GM23338 (cell line): ENCODE data around the gene KLK5. TPM values are rescaled to one million over a fixed set of nuclear protein-coding genes. Genes with fewer than 3 reads are reported as not detected.
"Not testable (repeated sequence)": the region's sequence is repeated elsewhere in the genome, so short reads cannot be mapped to it uniquely, and the experiment has no call there.

Source experiments
- ATAC-seq: fragments of 200-7000 bp; cut with Tn5 transposase; 3 replicates; pipeline ENCODE4 v1.9.1; 2020
- DNase-seq: peaks from one replicate; pipeline ENCODE4 v3.0.0-alpha.2; 2015; ENCODE audit warnings: low spot score
- H2AFZ ChIP-seq: fragments of 200-600 bp; sonication (generic); 2 replicates; pipeline ENCODE4 v1.8.0; 2016; ENCODE audit warnings: antibody characterized with exemption, mild to moderate bottlenecking, moderate library complexity
- H3F3A ChIP-seq: fragments of 200-600 bp; sonication (generic); replicated peaks from 2 replicates; pipeline ENCODE4 v1.8.0; 2017; ENCODE audit warnings: antibody characterized with exemption, mixed run types, low read depth
- H3K27ac ChIP-seq: fragments of 200-600 bp; sonication (generic); 2 replicates; pipeline ENCODE4 v1.6.1; 2016; ENCODE audit warnings: low read depth
- H3K27me3 ChIP-seq: fragments of 200-600 bp; sonication (generic); 2 replicates; pipeline ENCODE4 v1.8.0; 2016; ENCODE audit warnings: mild to moderate bottlenecking, mixed run types, moderate library complexity; ENCODE audit not compliant: insufficient read depth
- H3K36me3 ChIP-seq: fragments of 200-600 bp; sonication (generic); 2 replicates; pipeline ENCODE4 v1.8.0; 2016; ENCODE audit warnings: mild to moderate bottlenecking; ENCODE audit not compliant: insufficient read depth
- H3K4me1 ChIP-seq: fragments of 200-600 bp; sonication (generic); 2 replicates; pipeline ENCODE4 v1.8.0; 2016; ENCODE audit warnings: mild to moderate bottlenecking, moderate library complexity; ENCODE audit not compliant: insufficient read depth
- H3K4me2 ChIP-seq: fragments of 200-600 bp; sonication (generic); 2 replicates; pipeline ENCODE4 v1.7.1; 2017; ENCODE audit warnings: mixed run types
- H3K4me3 ChIP-seq: fragments of 200-600 bp; sonication (generic); 2 replicates; pipeline ENCODE4 v1.6.1; 2016; ENCODE audit warnings: mixed run types
- H3K79me2 ChIP-seq: fragments of 200-600 bp; sonication (generic); replicated peaks from 2 replicates; pipeline ENCODE4 v1.8.0; 2017; ENCODE audit warnings: mild to moderate bottlenecking; ENCODE audit not compliant: insufficient read depth
- H3K9me2 ChIP-seq: fragments of 200-600 bp; sonication (generic); 2 replicates; pipeline ENCODE4 v1.8.0; 2017; ENCODE audit not compliant: insufficient read depth
- H4K20me1 ChIP-seq: fragments of 200-600 bp; sonication (generic); replicated peaks from 2 replicates; pipeline ENCODE4 v1.8.0; 2017; ENCODE audit warnings: mild to moderate bottlenecking; ENCODE audit not compliant: insufficient read depth
- H3K27ac Mint-ChIP-seq: 2 replicates; pipeline ENCODE4 v1.8.0; 2020; ENCODE audit warnings: inconsistent platforms, mild to moderate bottlenecking, moderate library complexity, mixed read lengths
- H3K27me3 Mint-ChIP-seq: 3 replicates; pipeline ENCODE4 v1.8.0; 2022; ENCODE audit warnings: low read depth, mild to moderate bottlenecking, moderate library complexity, mixed read lengths, inconsistent platforms; ENCODE audit not compliant: insufficient read depth, poor library complexity
- H3K36me3 Mint-ChIP-seq: 3 replicates; pipeline ENCODE4 v1.8.0; 2021; ENCODE audit warnings: low read depth, mild to moderate bottlenecking, inconsistent platforms, moderate library complexity, mixed read lengths
- H3K4me1 Mint-ChIP-seq: 3 replicates; pipeline ENCODE4 v1.8.0; 2020; ENCODE audit warnings: mild to moderate bottlenecking, inconsistent platforms, mixed read lengths
- H3K4me3 Mint-ChIP-seq: 3 replicates; pipeline ENCODE4 v1.8.0; 2021; ENCODE audit warnings: moderate library complexity, mild to moderate bottlenecking, inconsistent platforms, mixed read lengths
- H3K9me3 Mint-ChIP-seq: 3 replicates; pipeline ENCODE4 v1.8.0; 2020; ENCODE audit warnings: moderate library complexity, mild to moderate bottlenecking, inconsistent platforms, mixed read lengths
- ETS1 ChIP-seq: IDR thresholded peaks from 2 replicates; pipeline ENCODE4 v1.6.1; 2016; ENCODE audit warnings: antibody characterized with exemption
- EZH2phosphoT487 ChIP-seq: fragments of 200-600 bp; sonication (generic); IDR thresholded peaks from one replicate; pipeline ENCODE4 v1.8.1; 2018; ENCODE audit warnings: antibody characterized with exemption; ENCODE audit not compliant: unreplicated experiment
- JUNB ChIP-seq: IDR thresholded peaks from one replicate; pipeline ENCODE4 v1.6.1; 2016; ENCODE audit warnings: antibody characterized with exemption; ENCODE audit not compliant: unreplicated experiment
- NANOG ChIP-seq: IDR thresholded peaks from 2 replicates; pipeline ENCODE4 v1.6.1; 2016; ENCODE audit warnings: antibody characterized with exemption, borderline replicate concordance
- REST ChIP-seq: IDR thresholded peaks from one replicate; pipeline ENCODE4 v1.6.1; 2018; ENCODE audit warnings: antibody characterized with exemption; ENCODE audit not compliant: unreplicated experiment
- ZNF114 ChIP-seq: fragments of 250-450 bp; sonication (Bioruptor Pico); IDR thresholded peaks from 2 replicates; pipeline ENCODE4 v1.5.0; 2020; ENCODE audit warnings: mild to moderate bottlenecking, moderate library complexity
- ZNF331 ChIP-seq: fragments of 250-450 bp; sonication (Bioruptor Pico); IDR thresholded peaks from 2 replicates; pipeline ENCODE4 v1.5.0; 2020; ENCODE audit warnings: low read depth, mild to moderate bottlenecking, moderate library complexity
- ZNF462 ChIP-seq: fragments of 250-450 bp; sonication (Bioruptor Pico); IDR thresholded peaks from 2 replicates; pipeline ENCODE4 v1.5.0; 2020; ENCODE audit warnings: mild to moderate bottlenecking, moderate library complexity
- polyA plus RNA-seq: library from polyadenylated mRNA; unstranded; fragments of >200 nt; fragmentation: Nextera tagmentation; extraction: Ambion mirVana; gene quantifications from 2 replicates; pipeline ENCODE4 v1.2.1, GENCODE V29; 2016
- total RNA-seq: library from RNA; depleted of rRNA; stranded (reverse); fragments of >200 nt; shearing (Covaris generic); gene quantifications from 2 replicates; pipeline ENCODE4 v1.2.3, GENCODE V29; 2014

Gene KLK5
- total and polyA plus RNA-seq, 2 experiments from 2014 or later: 0.66 TPM; not detected in 1

- no peak for TF ChIP-seq REST
- TF ChIP-seq ETS1: no peak
- TF ChIP-seq ZNF114: no peak
- no peak for TF ChIP-seq ZNF331 (CRISPR knock-in tag)
- TF ChIP-seq JUNB: no peak
- no peak for TF ChIP-seq ZNF462 (CRISPR knock-in tag)
- TF ChIP-seq EZH2phosphoT487: no peak
- no peak for TF ChIP-seq NANOG
- H2AFZ ChIP-seq: no peak overlapping the region
- no peak overlapping the region for H3K27ac ChIP-seq
- peaks cover 7% of the 10 kb centered on the region; the same call in 2 of the 3 replicates for H3K9me3 Mint-ChIP-seq
- H3K27ac Mint-ChIP-seq: no peak overlapping the region
- H3K27me3 ChIP-seq: no peaks in the 10 kb centered on the region
- no peak overlapping the region for H3K4me3 Mint-ChIP-seq
- H3K27me3 Mint-ChIP-seq: peaks cover 13% of the 10 kb centered on the region
- H3K4me1 ChIP-seq: no peaks in the 10 kb centered on the region
- H3K4me2 ChIP-seq: no peak overlapping the region
- DNase-seq (no peak), ATAC-seq (no peak)
- no peaks in the 10 kb centered on the region for H4K20me1 ChIP-seq
- no peaks in the 10 kb centered on the region for H3K9me2 ChIP-seq
- no peaks in the 10 kb centered on the region for H3K4me1 Mint-ChIP-seq
- H3K36me3 ChIP-seq: no peaks in the 10 kb centered on the region
- no peak overlapping the region for H3K4me3 ChIP-seq
- H3K79me2 ChIP-seq: no peaks in the 10 kb centered on the region
- H3K36me3 Mint-ChIP-seq: no peaks in the 10 kb centered on the region
- H3F3A ChIP-seq: no peaks in the 10 kb centered on the region
These were observed 39.8 kb upstream of the KLK5 start for GRCh38 chr19:50992666-50993035.

- H3K4me3 Mint-ChIP-seq: peak overlapping the region; percentile 50; the same call in 2 of the 3 replicates
- H3K4me1 Mint-ChIP-seq, ATAC-seq, H3K27ac Mint-ChIP-seq, H3K27me3 Mint-ChIP-seq, DNase-seq, H3F3A ChIP-seq, H3K4me1 ChIP-seq, H3K9me2 ChIP-seq, H3K27ac ChIP-seq, H3K79me2 ChIP-seq, H4K20me1 ChIP-seq, H3K36me3 Mint-ChIP-seq, H3K36me3 ChIP-seq, H3K9me3 Mint-ChIP-seq: not testable (repeated sequence)
- peak overlapping the region; percentile 93 for H2AFZ ChIP-seq
- peaks cover 22% of the 10 kb centered on the region for H3K27me3 ChIP-seq
- H3K4me2 ChIP-seq: peak overlapping the region; percentile 84
- peak overlapping the region; percentile 64 for H3K4me3 ChIP-seq
These were observed 31.6 kb upstream of the KLK5 start for GRCh38 chr19:50984416-50984815.
